Lower leg skin (tissue), 3 donors: ENCODE results near the gene SERAC1.

Experiments used
- CTCF ChIP-seq, 3 donors: fragments of 450-650 bp; IDR thresholded peaks; one replicate each; pipeline ENCODE4 v1.5.1; 2016; ENCODE audit warnings: antibody characterized with exemption in 3 of 3, mild to moderate bottlenecking in 3 of 3, moderate library complexity in 2 of 3
- POLR2A ChIP-seq, 2 donors: fragments of 450-650 bp; IDR thresholded peaks; one replicate each; pipeline ENCODE4 v1.6.1; 2016 to 2017; ENCODE audit warnings: antibody characterized with exemption in 2 of 2, mild to moderate bottlenecking in 1 of 2, moderate library complexity in 1 of 2

DNA sequence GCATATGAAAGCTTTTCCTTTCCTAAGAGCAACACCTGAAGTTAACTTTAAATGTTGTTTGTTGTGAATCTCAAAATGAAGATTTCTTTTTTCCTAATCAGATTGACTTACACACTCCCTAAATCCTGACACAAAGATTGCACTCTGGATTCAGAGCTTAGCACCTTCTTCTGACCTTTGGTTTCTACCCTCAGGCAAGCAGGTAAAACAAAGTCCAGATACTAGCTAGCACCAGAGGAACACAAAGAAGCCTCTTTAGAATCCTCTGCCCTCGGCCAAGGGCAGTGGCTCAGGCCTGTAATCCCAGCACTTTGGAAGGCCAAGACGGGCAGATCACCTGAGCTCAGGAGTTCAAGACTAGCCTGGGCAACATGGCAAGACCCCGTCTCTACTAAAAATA, 14.5 kb downstream of the SERAC1 start:
- TF ChIP-seq CTCF (IDR thresholded peaks at IDR 0.05), result no peak
- no peak for TF ChIP-seq POLR2A (IDR thresholded peaks at IDR 0.05)
